Kidney epithelial cell (primary cell): Measurements from ENCODE around the gene SPATA46. TPM values are rescaled to one million over a fixed set of nuclear protein-coding genes. Genes with fewer than 3 reads are reported as not detected.

ENCODE experiments used
- DNase-seq: peaks from one replicate; pipeline ENCODE4 v3.0.0-alpha.2; 2010; ENCODE audit warnings: low read depth
- H3K27me3 ChIP-seq: 2 replicates; pipeline ENCODE4 v1.6.0; 2011; ENCODE audit warnings: low read length; ENCODE audit not compliant: control insufficient read depth, insufficient read depth
- H3K36me3 ChIP-seq: 2 replicates; pipeline ENCODE4 v1.5.1; 2011; ENCODE audit warnings: low read length; ENCODE audit not compliant: control insufficient read depth, insufficient read depth
- H3K4me3 ChIP-seq: 2 replicates; pipeline ENCODE4 v1.5.1; 2011; ENCODE audit warnings: low read depth, mild to moderate bottlenecking, control low read depth, low read length
- CTCF ChIP-seq: IDR thresholded peaks from 2 replicates; pipeline ENCODE4 v1.5.1; 2011; ENCODE audit warnings: mild to moderate bottlenecking, moderate library complexity, low read length, control low read depth, inconsistent platforms; ENCODE audit not compliant: insufficient read depth, poor library complexity, severe bottlenecking
- total RNA-seq: library from RNA; depleted of rRNA; stranded (reverse); fragments of >200 nt; gene quantifications from 2 replicates; pipeline ENCODE4 v1.2.3, GENCODE V29; 2015

SPATA46 gene
- total RNA-seq, 1 donor from 2014 or later = not detected

GRCh38 chr1:162381941-162382750 is 5.5 kb upstream of the SPATA46 start:
- DNase-seq = no peak
- no peak for TF ChIP-seq CTCF
- H3K36me3 ChIP-seq = peaks cover 3% of the 10 kb centered on the region
- no peaks in the 10 kb centered on the region for H3K27me3 ChIP-seq
- no peak overlapping the region for H3K4me3 ChIP-seq

- DNase-seq = peak; percentile 51
- Histone ChIP-seq H3K4me3 (no peak within 1 kb of the TSS), H3K27me3 (no peaks in the 10 kb centered on the region), H3K36me3 (peaks cover 3% of the 10 kb centered on the region)
- no peak for TF ChIP-seq CTCF
Observed at GRCh38 chr1:162381383-162381782, 4.7 kb upstream of the SPATA46 start, which contains the start of gene C1orf226. Gene C1orf226, plus strand, starts transcription at chr1:162381728. Its CDS starts 174 bp downstream, at chr1:162381902.

GRCh38 chr1:162380061-162380846 is 3.6 kb upstream of the SPATA46 start:
- peaks cover 2% of the 10 kb centered on the region for H3K36me3 ChIP-seq
- no peak for DNase-seq
- no peak for TF ChIP-seq CTCF
- no peaks in the 10 kb centered on the region for H3K27me3 ChIP-seq
- H3K4me3 ChIP-seq = no peak overlapping the region

- no peak overlapping the region for H3K4me3 ChIP-seq
- no peaks in the 10 kb centered on the region for H3K27me3 ChIP-seq
- TF ChIP-seq CTCF = no peak
- no peak for DNase-seq
- H3K36me3 ChIP-seq = no peaks in the 10 kb centered on the region
Observed at GRCh38 chr1:162375463-162375862, 1.2 kb downstream of the SPATA46 start.

GRCh38 chr1:162374406-162374805 is 2.2 kb downstream of the SPATA46 start:
- no peak for TF ChIP-seq CTCF
- no peaks in the 10 kb centered on the region for H3K36me3 ChIP-seq
- H3K27me3 ChIP-seq = no peaks in the 10 kb centered on the region
- no peak for DNase-seq
- no peak overlapping the region for H3K4me3 ChIP-seq
